Parathyroid adenoma (tissue), 2 donors: ENCODE data around the gene STARD4.

Experiments
- H2AFZ ChIP-seq: fragments of 300-600 bp; sonication (generic); one replicate; pipeline ENCODE4 v1.7.0; 2017; ENCODE audit warnings: antibody characterized with exemption, mild to moderate bottlenecking
- H3K27ac ChIP-seq: fragments of 300-600 bp; sonication (generic); one replicate; pipeline ENCODE4 v1.7.0; 2017
- H3K27me3 ChIP-seq: fragments of 300-600 bp; sonication (generic); one replicate; pipeline ENCODE4 v1.7.0; 2017; ENCODE audit warnings: low read length; ENCODE audit not compliant: control insufficient read depth, insufficient read depth
- H3K36me3 ChIP-seq: fragments of 300-600 bp; sonication (generic); one replicate; pipeline ENCODE4 v1.7.0; 2017; ENCODE audit warnings: low read length; ENCODE audit not compliant: control insufficient read depth, insufficient read depth
- H3K4me1 ChIP-seq: fragments of 300-600 bp; sonication (generic); one replicate; pipeline ENCODE4 v1.7.0; 2017; ENCODE audit warnings: control low read depth
- H3K4me2 ChIP-seq: fragments of 300-600 bp; sonication (generic); one replicate; pipeline ENCODE4 v1.7.0; 2017; ENCODE audit warnings: low read length
- H3K4me3 ChIP-seq: fragments of 300-600 bp; sonication (generic); one replicate; pipeline ENCODE4 v1.7.0; 2017; ENCODE audit warnings: low read depth, low read length
- H3K79me2 ChIP-seq: fragments of 300-600 bp; sonication (generic); one replicate; pipeline ENCODE4 v1.7.0; 2017; ENCODE audit warnings: control low read depth
- H3K9ac ChIP-seq: fragments of 300-600 bp; sonication (generic); one replicate; pipeline ENCODE4 v1.7.0; 2017; ENCODE audit warnings: mild to moderate bottlenecking
- H3K9me3 ChIP-seq: fragments of 300-600 bp; sonication (generic); one replicate; pipeline ENCODE4 v1.7.0; 2017; ENCODE audit warnings: low read length; ENCODE audit not compliant: control insufficient read depth
- TF ChIP-seq, protein P1 (sequence below): fragments of 300-600 bp; sonication (generic); IDR thresholded peaks from one replicate; pipeline ENCODE4 v1.7.0; 2017; ENCODE audit warnings: antibody characterized with exemption, mild to moderate bottlenecking
- donor health status: primary hyperparathyroidism.

The STARD4 gene

GRCh38 chr5:111545031-111545430 is 32.7 kb upstream of the STARD4 start:
- H3K27ac ChIP-seq, result no peak overlapping the region
- no peak overlapping the region for H3K9ac ChIP-seq
- H3K79me2 ChIP-seq, result no peaks in the 10 kb centered on the region
- no peak overlapping the region for H2AFZ ChIP-seq
- no peak overlapping the region for H3K4me2 ChIP-seq
- H3K9me3 ChIP-seq, result no peaks in the 10 kb centered on the region
- no peaks in the 10 kb centered on the region for H3K36me3 ChIP-seq
- H3K4me3 ChIP-seq, result no peak overlapping the region
- H3K27me3 ChIP-seq, result no peaks in the 10 kb centered on the region
- H3K4me1 ChIP-seq, result peaks cover 12% of the 10 kb centered on the region
- TF ChIP-seq, protein P1, sequence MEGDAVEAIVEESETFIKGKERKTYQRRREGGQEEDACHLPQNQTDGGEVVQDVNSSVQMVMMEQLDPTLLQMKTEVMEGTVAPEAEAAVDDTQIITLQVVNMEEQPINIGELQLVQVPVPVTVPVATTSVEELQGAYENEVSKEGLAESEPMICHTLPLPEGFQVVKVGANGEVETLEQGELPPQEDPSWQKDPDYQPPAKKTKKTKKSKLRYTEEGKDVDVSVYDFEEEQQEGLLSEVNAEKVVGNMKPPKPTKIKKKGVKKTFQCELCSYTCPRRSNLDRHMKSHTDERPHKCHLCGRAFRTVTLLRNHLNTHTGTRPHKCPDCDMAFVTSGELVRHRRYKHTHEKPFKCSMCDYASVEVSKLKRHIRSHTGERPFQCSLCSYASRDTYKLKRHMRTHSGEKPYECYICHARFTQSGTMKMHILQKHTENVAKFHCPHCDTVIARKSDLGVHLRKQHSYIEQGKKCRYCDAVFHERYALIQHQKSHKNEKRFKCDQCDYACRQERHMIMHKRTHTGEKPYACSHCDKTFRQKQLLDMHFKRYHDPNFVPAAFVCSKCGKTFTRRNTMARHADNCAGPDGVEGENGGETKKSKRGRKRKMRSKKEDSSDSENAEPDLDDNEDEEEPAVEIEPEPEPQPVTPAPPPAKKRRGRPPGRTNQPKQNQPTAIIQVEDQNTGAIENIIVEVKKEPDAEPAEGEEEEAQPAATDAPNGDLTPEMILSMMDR, result no peak

GRCh38 chr5:111537141-111538024 is 25.0 kb upstream of the STARD4 start:
- H3K9ac ChIP-seq, result no peak overlapping the region
- H3K79me2 ChIP-seq, result no peaks in the 10 kb centered on the region
- H3K27me3 ChIP-seq, result no peaks in the 10 kb centered on the region
- TF ChIP-seq, protein P1, result no peak
- no peak overlapping the region for H2AFZ ChIP-seq
- no peaks in the 10 kb centered on the region for H3K36me3 ChIP-seq
- H3K9me3 ChIP-seq, result no peaks in the 10 kb centered on the region
- no peak overlapping the region for H3K27ac ChIP-seq
- peaks cover 5% of the 10 kb centered on the region for H3K4me1 ChIP-seq
- H3K4me2 ChIP-seq, result peak overlapping the region; percentile 14
- H3K4me3 ChIP-seq, result no peak overlapping the region

GRCh38 chr5:111535879-111536549 is 23.7 kb upstream of the STARD4 start:
- no peaks in the 10 kb centered on the region for H3K36me3 ChIP-seq
- no peak overlapping the region for H2AFZ ChIP-seq
- H3K79me2 ChIP-seq, result no peaks in the 10 kb centered on the region
- H3K9me3 ChIP-seq, result no peaks in the 10 kb centered on the region
- no peak overlapping the region for H3K27ac ChIP-seq
- H3K27me3 ChIP-seq, result no peaks in the 10 kb centered on the region
- no peak overlapping the region for H3K9ac ChIP-seq
- TF ChIP-seq, protein P1, result no peak
- peaks cover 5% of the 10 kb centered on the region for H3K4me1 ChIP-seq
- no peak overlapping the region for H3K4me2 ChIP-seq
- no peak overlapping the region for H3K4me3 ChIP-seq

DNA sequence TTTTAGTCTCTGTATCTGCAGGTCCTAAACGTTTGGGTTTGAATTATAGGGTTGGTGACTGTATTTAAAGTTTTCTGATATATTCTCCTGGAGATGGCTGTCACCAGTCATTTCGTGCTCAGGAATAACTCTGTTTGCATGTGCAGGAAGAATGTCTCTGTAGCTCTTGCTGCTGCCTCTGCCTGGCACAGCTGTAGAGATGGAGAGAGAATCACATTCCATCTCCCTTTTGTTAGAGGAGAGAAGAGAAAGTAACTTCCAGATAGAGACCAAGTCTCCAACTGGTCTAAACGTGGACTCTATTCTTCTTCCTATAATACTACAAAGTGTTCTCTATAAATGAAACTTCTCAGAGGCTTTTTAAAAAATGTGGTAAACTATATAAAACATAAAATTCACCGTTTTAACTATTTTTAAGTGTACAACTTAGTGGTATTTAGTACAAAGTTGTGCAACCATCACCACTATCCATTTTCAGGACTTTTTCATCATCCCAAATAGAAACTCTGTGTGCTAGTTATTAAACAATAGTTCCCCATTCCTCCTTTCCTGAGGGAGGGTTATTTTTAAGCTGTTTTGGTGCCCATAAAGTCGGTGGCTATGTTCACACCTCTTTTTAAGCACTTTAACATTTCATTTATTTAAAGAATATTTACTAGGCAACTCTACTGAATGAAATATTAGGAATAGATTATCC is 20.7 kb upstream of the STARD4 start:
- Histone ChIP-seq H3K9ac (no peak overlapping the region), H3K27me3 (no peaks in the 10 kb centered on the region), H3K4me2 (no peak overlapping the region), H3K27ac (no peak overlapping the region), H3K9me3 (no peaks in the 10 kb centered on the region), H3K79me2 (no peaks in the 10 kb centered on the region), H3K36me3 (no peaks in the 10 kb centered on the region), H2AFZ (peak overlapping the region; percentile 31), H3K4me1 (peaks cover 7% of the 10 kb centered on the region), H3K4me3 (no peak overlapping the region)
- TF ChIP-seq, protein P1, result no peak
